Measurements from ENCODE around the gene CD300LF.

Gene CD300LF

GRCh38 chr17:74733365-74734122, 20.8 kb upstream of the CD300LF start:
- no peak overlapping the region for H3K27ac ChIP-seq
- TF ChIP-seq, protein P1, sequence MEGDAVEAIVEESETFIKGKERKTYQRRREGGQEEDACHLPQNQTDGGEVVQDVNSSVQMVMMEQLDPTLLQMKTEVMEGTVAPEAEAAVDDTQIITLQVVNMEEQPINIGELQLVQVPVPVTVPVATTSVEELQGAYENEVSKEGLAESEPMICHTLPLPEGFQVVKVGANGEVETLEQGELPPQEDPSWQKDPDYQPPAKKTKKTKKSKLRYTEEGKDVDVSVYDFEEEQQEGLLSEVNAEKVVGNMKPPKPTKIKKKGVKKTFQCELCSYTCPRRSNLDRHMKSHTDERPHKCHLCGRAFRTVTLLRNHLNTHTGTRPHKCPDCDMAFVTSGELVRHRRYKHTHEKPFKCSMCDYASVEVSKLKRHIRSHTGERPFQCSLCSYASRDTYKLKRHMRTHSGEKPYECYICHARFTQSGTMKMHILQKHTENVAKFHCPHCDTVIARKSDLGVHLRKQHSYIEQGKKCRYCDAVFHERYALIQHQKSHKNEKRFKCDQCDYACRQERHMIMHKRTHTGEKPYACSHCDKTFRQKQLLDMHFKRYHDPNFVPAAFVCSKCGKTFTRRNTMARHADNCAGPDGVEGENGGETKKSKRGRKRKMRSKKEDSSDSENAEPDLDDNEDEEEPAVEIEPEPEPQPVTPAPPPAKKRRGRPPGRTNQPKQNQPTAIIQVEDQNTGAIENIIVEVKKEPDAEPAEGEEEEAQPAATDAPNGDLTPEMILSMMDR (conservative IDR thresholded peaks at IDR 0.05): no peak

GRCh38 chr17:74732042-74732867, 19.5 kb upstream of the CD300LF start:
- TF ChIP-seq, protein P1 (conservative IDR thresholded peaks at IDR 0.05): no peak

GRCh38 chr17:74731347-74731605, 18.6 kb upstream of the CD300LF start:
- H3K27ac ChIP-seq: no peak overlapping the region
- TF ChIP-seq, protein P1 (conservative IDR thresholded peaks at IDR 0.05): no peak

More at GRCh38 chr17:74732042-74732867, 19.5 kb upstream of the CD300LF start:
- H3K27ac ChIP-seq: no peak overlapping the region

DNA sequence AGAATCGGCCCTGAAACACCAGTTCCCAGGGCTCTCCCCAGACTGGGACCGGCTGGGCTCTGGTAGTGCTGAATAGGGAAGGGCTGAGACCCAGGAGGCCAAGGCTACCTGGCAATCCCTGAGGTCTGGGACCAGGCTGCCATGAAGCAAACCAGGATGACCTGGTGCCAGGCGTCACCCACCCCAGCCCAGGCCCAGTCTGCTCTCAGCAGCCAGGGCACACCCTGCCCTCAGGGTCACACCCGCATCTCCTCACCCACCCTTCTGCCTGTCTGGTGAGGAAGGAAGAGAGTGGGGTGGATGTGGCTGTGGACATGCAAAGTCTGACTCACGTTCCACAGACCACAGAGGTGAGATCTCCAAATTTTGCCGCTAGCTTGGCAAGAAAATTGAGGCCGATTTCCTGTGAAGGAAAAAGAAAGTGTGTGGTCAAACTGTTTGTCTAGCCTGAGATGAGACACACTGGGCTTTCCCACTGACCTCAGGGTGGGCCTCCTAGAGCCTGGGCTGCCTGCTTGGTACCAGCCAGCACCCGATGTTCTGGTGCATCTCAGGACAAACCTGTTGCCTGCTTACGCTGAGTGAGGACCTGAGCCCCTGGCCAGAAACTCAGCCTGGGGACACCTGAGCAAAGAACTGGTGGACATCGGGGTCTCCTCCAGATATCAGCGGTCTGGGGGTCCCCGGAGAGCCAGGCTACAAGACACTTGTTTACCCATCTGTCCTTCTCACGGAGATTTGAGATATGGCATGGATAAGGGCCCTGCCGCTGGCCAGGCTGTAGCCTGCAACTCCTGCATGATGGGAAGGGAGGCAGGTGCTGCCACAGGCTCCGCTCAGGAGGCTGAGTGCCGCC, 18.0 kb upstream of the CD300LF start:
- no peak overlapping the region for H3K27ac ChIP-seq
- TF ChIP-seq, protein P1 (conservative IDR thresholded peaks at IDR 0.05): no peak

- H3K27ac ChIP-seq: no peak overlapping the region
- TF ChIP-seq, protein P1 (conservative IDR thresholded peaks at IDR 0.05): no peak
These were observed 17.1 kb upstream of the CD300LF start for GRCh38 chr17:74729866-74730265.

- no peak overlapping the region for H3K27ac ChIP-seq
These were observed 16.6 kb upstream of the CD300LF start for GRCh38 chr17:74729368-74729767.

More at GRCh38 chr17:74729368-74729767, 16.6 kb upstream of the CD300LF start:
- TF ChIP-seq, protein P1 (conservative IDR thresholded peaks at IDR 0.05): no peak

Data from VCaP (cell line).